HFFc6 (cell line): ENCODE results near the gene CACNB4. TPM values are rescaled to one million over a fixed set of nuclear protein-coding genes. Genes with fewer than 3 reads are reported as not detected.

Experiments used
- DNase-seq: peaks from one replicate; pipeline ENCODE4 v3.0.0-alpha.2; 2018
- H3K27ac Mint-ChIP-seq: 2 replicates; pipeline ENCODE4 v1.8.0; 2020; ENCODE audit warnings: mild to moderate bottlenecking, mixed read lengths
- H3K27me3 Mint-ChIP-seq: 2 replicates; pipeline ENCODE4 v1.8.0; 2021; ENCODE audit warnings: mild to moderate bottlenecking, moderate library complexity, mixed read lengths; ENCODE audit not compliant: insufficient read depth
- H3K36me3 Mint-ChIP-seq: 2 replicates; pipeline ENCODE4 v1.8.0; 2021; ENCODE audit warnings: low read depth, mixed read lengths
- H3K4me1 Mint-ChIP-seq: 2 replicates; pipeline ENCODE4 v1.8.0; 2020; ENCODE audit warnings: low read depth, mixed read lengths
- H3K4me3 Mint-ChIP-seq: 2 replicates; pipeline ENCODE4 v1.8.0; 2020; ENCODE audit warnings: mild to moderate bottlenecking, moderate library complexity, mixed read lengths
- H3K9me3 Mint-ChIP-seq: 2 replicates; pipeline ENCODE4 v1.8.0; 2020; ENCODE audit warnings: mild to moderate bottlenecking, mixed read lengths
- CTCF ChIP-seq: fragments of 200-600 bp; sonication (generic); IDR thresholded peaks from 2 replicates; pipeline ENCODE4 v1.5.0; 2021; ENCODE audit warnings: antibody characterized with exemption, mild to moderate bottlenecking
- total RNA-seq, 6 experiments: library from RNA; stranded (reverse); fragmentation: NEBNext Ultra II Directional; extraction: Animal tissue kit (Norgen Biotek cat#: 25700); gene quantifications; 2 replicates in 1 of 6; 3 replicates in 5 of 6; pipeline ENCODE4 v1.2.3, GENCODE V29; 2021

The CACNB4 gene
- total RNA-seq, 6 experiments from 2014 or later: 0.05 to 0.23 (median 0.21) TPM; not detected in 3

- H3K27ac Mint-ChIP-seq: no peak overlapping the region
- H3K4me3 Mint-ChIP-seq: no peak overlapping the region
- H3K9me3 Mint-ChIP-seq: no peaks in the 10 kb centered on the region
- no peak for TF ChIP-seq CTCF
- H3K27me3 Mint-ChIP-seq: peaks cover 10% of the 10 kb centered on the region; the same call in 1 of the 2 replicates
- no peak for DNase-seq
- no peaks in the 10 kb centered on the region for H3K4me1 Mint-ChIP-seq
- H3K36me3 Mint-ChIP-seq: no peaks in the 10 kb centered on the region
Measured at GRCh38 chr2:151845481-151845880, 253.4 kb downstream of the CACNB4 start.

- TF ChIP-seq CTCF: no peak
- no peak overlapping the region for H3K4me3 Mint-ChIP-seq
Measured at GRCh38 chr2:151844211-151844896, 254.5 kb downstream of the CACNB4 start.

GRCh38 chr2:151843691-151844061 lies 255.2 kb downstream of the CACNB4 start:
- Mint-ChIP-seq H3K4me1 (no peaks in the 10 kb centered on the region), H3K36me3 (no peaks in the 10 kb centered on the region), H3K9me3 (no peaks in the 10 kb centered on the region), H3K4me3 (no peak overlapping the region), H3K27ac (no peak overlapping the region), H3K27me3 (peaks cover 10% of the 10 kb centered on the region)
- TF ChIP-seq CTCF: no peak
- DNase-seq: no peak

More at GRCh38 chr2:151844211-151844896, 254.5 kb downstream of the CACNB4 start:
- H3K4me1 Mint-ChIP-seq: no peaks in the 10 kb centered on the region
- H3K27ac Mint-ChIP-seq: no peak overlapping the region
- DNase-seq: no peak
- H3K9me3 Mint-ChIP-seq: no peaks in the 10 kb centered on the region
- peaks cover 10% of the 10 kb centered on the region for H3K27me3 Mint-ChIP-seq
- H3K36me3 Mint-ChIP-seq: no peaks in the 10 kb centered on the region

GRCh38 chr2:151842830-151843690 lies 255.8 kb downstream of the CACNB4 start:
- Mint-ChIP-seq H3K9me3 (no peaks in the 10 kb centered on the region), H3K36me3 (no peaks in the 10 kb centered on the region), H3K27me3 (peaks cover 10% of the 10 kb centered on the region), H3K4me3 (no peak overlapping the region), H3K4me1 (no peaks in the 10 kb centered on the region), H3K27ac (no peak overlapping the region)
- no peak for DNase-seq
- TF ChIP-seq CTCF: no peak

- no peaks in the 10 kb centered on the region for H3K4me1 Mint-ChIP-seq
- DNase-seq: no peak
- no peak overlapping the region for H3K4me3 Mint-ChIP-seq
- no peaks in the 10 kb centered on the region for H3K36me3 Mint-ChIP-seq
- no peaks in the 10 kb centered on the region for H3K9me3 Mint-ChIP-seq
- H3K27ac Mint-ChIP-seq: no peak overlapping the region
- peaks cover 9% of the 10 kb centered on the region for H3K27me3 Mint-ChIP-seq
- no peak for TF ChIP-seq CTCF
Measured at GRCh38 chr2:151841047-151841424, 257.8 kb downstream of the CACNB4 start.
